Stimulated activated CD4-positive, alpha-beta T cell treated with anti-CD3 and anti-CD28 coated beads, Interleukin-2, amount 100 ng/mL, for 4 hours (primary cell): Measurements from ENCODE around the gene ENTHD1.
A peak's percentile ranks its signal among the peaks of the same experiment; 100 is the strongest.
"Not testable (repeated sequence)": the region's sequence is repeated elsewhere in the genome, so short reads cannot be mapped to it uniquely, and the experiment has no call there.

Experiments used
- DNase-seq: peaks from one replicate; pipeline ENCODE4 v3.0.0-alpha.2; 2020; ENCODE audit warnings: low read depth

The ENTHD1 gene

DNA sequence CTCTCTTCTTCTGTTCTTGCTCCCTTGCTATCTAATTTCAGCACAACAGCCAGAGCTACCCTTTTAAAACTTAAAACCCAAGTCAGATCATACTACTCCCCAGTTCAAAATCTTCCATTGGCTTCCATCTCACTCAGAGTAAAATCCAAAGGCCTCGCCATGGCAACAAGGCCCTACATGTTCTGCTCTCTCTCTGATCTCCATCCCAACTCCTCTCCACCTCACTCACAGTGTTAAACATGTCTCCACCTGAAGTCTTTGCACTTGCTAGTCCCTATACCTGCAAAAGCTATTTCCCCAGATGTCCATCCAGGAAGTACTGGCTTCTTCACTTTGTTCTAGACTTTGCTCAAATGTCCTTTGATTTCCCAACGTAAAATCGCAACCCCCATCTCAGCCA is 4.3 kb upstream of the ENTHD1 start:
- no peak for DNase-seq

DNA sequence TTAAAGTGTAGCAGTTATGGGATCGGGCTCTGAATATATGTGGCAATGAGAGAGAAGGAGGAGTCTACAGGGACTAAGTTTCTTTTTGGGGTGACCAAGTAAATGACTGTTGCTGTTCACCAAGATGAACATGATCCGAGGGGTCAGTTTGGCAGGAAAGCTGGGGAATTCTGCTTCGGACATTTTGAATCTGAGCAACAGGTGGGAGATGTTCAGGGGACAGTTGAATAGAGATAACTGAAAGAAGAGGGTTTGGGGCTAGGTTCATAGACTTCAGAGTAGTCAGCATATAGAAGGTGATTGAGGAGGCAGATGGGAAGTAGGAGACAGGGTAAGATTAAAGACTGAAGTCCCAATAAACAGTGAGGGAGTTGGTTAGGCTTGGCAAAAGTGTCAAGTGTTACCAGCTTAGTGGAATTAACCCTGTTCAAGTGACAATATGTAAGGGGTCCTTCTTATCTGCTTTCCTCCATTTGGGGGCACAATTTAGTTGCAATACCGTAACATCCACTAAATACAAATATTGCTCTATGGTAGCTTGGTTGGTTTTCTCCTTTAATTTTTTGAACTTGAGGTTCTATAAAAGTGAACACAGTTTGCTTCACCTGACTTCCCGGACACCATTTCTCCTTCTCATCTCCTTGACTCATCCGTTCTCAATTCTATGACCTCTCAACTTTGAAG is 2.9 kb upstream of the ENTHD1 start:
- no peak for DNase-seq

DNA sequence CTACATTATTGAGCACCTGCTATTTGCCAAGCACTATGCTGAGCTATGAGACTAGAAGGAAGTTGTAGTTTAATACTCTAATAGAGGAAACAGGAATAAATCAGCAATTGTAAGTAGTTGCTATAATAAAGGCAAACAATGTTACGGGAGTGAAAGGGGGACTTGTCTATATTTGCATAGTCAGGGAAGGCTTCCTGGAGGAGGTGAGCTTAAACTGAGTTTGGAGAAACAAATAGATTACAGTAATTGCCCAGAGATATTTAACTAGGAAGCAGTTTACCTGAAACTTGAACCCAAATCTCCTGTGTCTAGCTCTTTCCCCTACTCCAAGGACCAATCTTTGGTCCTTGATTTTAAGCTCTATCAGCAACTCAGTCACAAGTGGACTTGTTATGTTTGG is 2.1 kb upstream of the ENTHD1 start:
- no peak for DNase-seq

DNA sequence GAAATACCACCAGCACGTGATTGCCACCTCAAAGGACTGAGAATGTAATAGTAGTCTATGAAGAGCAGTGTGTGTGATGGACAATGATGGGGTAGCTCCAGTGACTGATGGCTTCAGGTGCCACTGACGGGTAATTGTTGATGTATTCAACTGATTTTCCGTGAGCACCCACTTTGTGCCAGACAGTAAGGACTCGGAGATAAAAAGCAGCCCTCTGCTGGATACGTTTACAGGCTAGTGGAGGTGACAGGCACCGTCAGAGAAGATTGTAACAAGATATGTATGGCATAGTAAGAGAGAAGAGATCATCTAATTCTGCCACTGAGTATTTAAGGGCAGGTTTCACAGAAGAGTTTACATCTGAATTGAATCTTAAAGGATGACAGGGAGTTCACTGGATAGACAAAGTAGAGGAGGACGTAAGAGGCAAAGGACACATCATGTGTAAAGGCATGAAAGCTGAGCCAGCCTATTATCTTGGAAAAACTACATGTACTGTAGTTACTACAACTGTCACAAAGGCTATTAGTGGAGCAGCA is 1.1 kb upstream of the ENTHD1 start:
- DNase-seq, result no peak

DNA sequence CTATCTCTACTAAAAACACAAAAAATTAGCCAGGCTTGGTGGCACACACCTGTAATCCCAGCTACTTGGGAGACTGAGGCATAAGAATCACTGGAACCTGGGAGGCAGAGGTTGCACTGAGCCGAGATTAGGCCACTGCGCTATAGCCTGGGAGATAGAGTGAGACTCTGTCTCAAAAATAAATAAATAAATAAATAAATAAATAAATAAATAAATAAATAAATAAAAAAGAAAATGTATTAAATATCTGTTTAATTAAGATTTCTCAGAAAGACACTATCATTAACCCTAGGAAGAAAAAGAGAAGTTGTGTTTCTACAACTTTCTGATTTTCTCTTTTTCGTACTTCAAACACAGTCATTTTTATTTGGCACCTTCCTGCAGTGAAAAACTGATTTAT is 3.6 kb downstream of the ENTHD1 start:
- not testable (repeated sequence) for DNase-seq

DNA sequence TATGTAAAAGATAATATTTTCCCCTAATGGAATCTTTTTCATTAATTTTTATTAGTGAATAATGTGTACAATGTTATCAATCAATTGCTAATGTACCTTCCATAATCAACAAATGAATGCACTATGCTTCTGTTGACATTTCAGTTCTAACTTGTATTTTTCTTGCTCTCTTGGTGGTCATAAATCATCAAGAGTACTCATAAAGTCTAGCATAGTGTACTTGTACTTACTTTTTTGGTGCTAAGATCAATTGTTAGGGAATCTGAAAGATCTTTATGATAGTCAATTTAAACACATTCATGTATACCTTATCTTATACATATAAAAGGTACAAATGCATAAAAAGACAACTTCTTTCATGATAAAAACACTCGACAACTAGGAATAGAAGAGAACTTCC is 10.5 kb downstream of the ENTHD1 start:
- no peak for DNase-seq

DNA sequence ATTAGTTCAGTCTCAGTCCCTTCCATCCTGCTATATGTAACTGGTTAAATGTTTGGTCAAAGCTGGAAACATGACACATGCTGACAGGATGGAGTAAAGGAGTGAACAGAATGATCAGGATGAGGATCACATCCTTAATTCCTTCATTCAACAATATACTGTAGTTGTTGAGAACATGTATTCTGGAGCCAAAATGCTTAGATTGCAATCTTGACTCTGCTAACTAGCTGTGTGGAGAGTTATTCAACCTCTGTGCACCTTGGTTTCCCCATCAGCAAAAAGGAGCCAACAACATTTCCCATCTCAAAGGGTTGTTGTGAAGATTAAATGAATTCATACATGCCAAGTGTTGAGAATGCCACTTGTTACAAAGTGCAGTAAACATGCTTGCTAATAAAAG is 12.8 kb downstream of the ENTHD1 start:
- DNase-seq, result no peak

DNA sequence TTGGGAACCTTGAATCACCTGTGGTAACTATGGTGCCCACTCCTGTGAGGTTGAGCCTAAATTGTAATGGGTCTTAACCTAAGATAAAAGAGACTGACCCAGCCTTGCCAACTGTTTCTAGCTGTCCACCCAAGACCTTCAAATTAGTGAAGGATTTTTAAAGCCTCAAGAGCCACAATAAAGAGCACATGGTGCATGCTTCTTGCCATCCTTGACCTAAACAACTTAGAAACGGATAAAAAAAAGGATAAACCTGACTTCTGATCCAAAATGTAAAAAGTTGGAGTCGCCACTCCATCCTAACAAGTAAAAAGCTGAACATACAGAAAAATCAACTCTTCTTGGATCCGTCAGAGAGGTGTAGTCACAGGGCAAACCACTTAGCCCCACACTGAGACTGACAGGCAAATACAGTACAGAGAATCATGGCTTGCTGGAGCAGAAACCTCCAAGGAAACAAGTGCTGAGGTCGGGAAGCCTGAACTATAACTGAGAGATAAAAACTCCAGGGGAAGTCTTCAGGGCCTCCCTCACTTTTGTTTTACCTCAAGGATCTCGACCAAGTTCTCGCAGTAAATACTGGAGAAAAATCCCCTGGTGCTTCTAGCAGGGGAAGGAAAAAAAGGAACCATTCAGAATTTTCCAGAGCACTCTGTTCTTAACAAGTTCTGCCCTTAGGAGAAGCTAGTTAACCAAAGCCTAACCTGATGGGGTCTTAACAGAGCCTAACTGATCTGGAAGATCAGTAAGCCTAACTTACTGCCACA is 16.3 kb downstream of the ENTHD1 start:
- DNase-seq, result no peak

DNA sequence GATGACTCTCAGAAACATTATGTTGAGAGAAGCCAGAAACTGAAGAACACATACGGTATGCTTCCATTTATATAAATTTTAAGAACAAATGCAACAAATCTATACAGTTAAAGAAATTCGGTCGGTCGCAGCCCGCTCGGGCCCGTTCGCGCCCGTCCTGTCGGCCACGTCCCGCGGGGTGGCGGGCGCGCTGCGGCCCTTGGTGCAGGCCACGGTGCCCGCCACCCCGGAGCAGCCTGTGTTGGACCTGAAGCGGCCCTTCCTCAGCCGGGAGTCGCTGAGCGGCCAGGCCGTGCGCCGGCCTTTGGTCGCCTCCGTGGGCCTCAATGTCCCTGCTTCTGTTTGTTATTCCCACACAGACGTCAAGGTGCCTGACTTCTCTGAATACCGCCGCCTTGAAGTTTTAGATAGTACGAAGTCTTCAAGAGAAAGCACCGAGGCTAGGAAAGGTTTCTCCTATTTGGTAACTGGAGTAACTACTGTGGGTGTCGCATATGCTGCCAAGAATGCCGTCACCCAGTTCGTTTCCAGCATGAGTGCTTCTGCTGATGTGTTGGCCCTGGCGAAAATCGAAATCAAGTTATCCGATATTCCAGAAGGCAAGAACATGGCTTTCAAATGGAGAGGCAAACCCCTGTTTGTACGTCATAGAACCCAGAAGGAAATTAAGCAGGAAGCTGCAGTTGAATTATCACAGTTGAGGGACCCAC is 18.2 kb downstream of the ENTHD1 start:
- not testable (repeated sequence) for DNase-seq

DNA sequence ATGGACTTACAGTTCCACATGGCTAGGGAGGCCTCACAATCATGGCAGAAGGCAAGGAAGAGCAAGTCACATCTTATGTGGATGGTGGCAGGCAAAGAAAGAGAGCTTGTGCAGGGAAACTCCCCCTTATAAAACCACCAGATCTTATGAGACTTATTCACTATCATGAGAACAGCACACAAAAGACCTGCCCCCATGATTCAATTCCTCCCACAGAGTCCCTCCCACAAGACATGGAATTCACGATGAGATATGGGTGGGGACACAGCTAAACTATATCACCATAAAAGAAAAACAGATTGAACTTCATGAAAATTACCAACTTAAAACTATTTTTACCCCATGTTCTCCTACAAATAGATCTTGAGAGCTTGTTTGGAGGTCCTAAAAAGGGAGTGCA is 19.6 kb downstream of the ENTHD1 start:
- peak; percentile 30 for DNase-seq

DNA sequence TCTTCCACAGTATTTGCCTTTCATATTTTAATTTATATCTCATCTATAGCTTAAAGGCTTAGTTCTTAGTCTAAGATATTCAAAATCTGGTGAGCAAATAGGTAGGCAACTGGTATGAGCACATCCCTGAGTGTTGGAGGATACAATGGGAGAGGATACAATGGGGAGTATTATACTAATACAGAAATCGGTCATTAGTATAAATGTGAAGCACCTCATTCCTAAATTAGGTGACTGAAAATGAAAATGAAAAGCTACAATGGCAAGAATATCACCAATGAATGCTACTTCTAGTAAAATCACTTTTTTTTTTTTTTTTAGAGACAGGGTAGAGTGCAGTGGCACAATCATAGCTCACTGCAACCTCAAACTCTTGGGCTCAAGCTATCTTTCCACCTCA is 21.0 kb downstream of the ENTHD1 start:
- no peak for DNase-seq

DNA sequence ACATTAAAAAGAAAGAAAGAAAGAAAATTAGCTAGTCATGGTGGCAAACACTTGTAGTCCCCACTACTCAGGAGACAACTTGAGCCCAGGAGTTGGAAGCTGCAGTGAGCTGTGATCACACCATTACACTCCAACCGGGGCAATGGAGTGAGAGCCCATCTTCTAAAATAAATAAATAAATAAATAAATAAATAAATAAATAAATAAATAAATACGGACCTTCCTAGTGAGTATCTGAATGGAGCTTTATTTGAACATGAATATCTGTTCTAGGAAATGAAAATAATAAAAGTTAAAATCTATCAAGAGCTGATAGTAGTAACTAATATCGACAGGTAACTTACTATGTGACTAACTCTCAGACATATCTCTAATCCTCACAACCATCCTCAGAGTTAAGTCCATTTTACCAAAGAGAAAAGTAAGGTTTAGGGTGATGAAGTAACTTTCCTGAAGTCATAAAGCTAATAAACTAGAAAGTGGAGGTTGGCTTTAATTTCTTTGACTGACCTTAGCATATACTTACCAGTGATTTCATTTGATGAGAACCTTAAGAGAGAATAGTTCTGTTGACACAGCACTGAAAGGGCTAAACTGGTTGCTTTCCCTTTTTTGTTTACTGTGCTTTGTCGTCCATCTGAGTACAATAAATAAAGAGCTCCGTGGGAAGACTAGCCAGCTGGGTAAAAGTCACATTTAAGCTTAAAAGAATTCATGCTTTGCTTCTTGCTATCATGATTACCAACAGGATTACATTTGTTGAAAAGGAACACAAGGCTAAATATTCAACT is 22.4 kb downstream of the ENTHD1 start:
- no peak for DNase-seq

DNA sequence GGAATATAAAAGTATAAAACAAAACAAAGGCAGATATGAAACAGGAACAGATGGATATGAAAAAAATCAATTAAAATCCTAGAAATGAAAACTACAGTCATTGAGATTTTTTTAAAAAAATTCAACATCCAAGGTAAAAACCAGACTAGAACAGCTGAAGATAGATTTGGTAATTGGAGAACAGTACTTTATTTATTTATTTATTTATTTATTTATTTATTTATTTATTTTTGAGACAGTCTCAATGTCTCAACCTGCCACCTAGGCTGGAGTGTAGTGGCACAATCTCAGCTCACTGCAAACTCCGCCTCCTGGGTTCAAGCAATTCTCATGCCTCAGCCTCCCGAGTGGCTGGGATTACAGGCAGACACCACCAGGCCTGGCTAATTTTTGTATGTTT is 23.8 kb downstream of the ENTHD1 start:
- DNase-seq, result not testable (repeated sequence)

DNA sequence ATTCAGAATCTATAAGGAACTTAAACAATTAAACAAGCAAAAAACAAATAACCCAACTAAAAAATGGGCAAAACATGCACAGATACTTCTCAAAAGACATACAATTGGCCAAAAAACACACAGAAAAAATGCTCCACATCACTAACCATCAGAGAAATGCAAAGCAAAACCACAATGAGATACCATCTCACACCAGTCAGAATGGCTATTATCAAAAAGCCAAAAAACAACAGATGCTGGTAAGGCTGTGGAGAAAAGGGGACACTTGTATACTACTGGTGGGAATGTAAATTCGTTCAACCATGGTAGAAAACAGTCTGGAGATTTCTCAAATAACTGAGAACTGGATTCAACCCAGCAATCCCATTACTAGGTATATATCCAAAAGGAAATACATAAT is 24.8 kb downstream of the ENTHD1 start:
- DNase-seq, result no peak

DNA sequence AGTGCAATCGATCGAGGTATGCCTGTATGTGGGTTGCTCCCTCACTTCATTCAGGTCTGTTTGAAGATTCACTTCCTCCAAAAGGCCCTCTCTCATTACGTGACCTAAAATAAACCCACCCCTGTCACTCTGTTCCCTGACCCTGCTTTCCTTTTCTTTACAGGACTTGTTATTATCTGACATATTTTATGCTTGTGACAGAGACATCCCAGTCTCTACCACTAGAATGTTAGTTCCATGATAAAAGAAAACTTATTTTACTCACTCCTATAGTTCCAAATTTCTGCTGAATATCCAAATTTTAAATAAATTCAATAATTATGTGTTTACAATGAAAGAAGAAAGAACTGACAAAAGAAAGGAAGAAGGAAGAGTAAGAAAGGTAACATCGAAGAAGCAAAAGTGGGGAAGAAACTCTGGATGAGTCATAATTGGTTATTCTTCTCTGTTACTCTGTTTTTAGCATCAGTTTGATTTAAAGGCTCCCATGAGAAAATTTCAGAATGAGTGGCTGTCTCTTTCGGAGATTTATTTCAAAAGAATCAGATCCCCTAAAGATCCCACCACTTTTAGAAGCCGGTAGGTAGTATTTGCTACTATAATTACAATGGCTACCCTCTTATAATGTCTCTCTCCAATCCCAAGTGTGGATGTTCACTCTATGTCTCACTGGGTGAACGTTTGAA is 33.5 kb downstream of the ENTHD1 start:
- no peak for DNase-seq

DNA sequence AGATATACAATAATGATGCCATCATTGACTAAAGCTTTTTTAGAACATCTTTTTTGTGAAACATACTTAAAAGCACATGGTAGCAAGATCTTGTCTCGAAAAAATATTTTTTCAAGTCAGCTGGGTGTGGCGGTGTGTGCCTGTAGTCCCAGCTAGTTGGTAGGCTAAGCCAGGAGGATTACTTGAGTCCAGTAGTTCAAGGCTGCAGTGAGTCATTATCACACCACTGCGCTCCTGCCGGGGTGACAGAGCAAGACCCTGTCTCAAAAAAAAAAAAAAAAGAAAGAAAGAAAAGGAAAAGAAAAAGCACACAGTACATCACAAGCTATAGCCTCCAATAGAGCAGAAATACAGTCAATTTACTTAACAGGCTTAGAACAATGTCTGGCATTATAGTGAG is 37.0 kb downstream of the ENTHD1 start:
- no peak for DNase-seq

DNA sequence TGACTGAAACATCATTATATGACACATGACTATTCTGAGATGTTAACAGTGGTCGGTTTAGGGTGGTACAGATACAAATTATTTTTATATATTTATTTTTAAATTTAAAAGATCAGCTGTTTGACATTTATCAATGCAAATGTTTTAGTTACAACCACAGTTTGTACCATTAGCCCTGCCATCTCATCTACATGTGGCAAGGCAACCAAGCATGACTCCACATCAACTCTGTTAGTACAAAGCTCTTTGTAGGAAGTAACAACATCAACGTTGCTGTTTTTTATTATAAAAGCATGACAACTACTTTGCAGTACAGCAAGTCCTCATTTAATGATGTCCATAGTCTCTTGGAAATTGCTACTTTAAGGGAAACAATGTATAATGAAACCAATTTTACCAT is 40.8 kb downstream of the ENTHD1 start:
- DNase-seq, result no peak

DNA sequence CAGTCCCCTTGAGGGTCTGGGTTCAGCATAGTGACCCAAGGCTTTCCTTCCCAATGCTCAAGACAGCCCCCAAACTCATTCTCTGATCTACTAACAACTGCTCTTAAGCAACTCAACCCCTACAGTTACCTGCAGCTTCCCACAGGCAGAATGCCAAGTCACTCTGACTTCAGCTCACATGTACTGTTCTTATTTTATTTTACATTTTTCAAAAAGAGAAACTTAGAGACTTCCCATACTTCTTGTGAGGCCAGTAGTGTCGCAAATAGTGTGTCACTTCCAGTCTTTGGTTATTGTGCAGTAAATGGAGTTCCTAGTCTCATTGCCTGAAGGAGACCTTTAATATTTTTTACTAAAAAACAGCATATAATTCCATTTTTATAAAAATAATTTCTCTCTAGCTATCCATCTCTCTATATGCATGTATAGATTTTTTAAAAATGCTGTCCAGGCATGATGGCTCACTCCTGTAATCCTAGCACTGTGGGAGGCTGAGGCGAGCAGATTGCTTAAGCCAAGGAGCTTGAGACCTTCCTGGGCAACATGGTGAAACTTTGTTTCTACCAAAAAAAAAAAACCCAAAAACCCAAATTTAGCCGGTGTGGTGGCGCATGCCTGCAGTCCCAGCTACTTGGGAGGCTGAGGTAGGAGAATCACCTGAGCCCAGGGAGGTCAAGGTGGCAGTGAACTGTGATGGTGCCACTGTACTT is 41.8 kb downstream of the ENTHD1 start:
- no peak for DNase-seq

DNA sequence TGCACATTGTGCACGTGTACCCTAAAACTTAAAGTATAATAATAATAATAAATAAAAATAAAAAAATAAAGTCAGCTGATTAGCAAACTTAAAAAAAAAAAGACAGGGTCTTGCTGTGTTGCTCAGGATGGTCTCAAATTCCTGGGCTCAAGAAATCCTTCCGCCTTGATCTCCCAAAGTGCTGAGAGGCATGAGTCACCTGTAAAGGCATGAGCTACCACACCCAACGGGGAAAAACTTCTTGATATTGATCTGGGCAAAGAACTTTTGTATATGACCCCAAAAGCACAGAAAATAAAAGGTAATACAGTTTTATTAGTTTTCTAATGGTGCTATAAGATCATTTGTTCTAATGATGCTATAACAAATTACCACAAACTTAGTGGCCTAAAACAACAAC is 46.1 kb downstream of the ENTHD1 start:
- DNase-seq, result no peak

DNA sequence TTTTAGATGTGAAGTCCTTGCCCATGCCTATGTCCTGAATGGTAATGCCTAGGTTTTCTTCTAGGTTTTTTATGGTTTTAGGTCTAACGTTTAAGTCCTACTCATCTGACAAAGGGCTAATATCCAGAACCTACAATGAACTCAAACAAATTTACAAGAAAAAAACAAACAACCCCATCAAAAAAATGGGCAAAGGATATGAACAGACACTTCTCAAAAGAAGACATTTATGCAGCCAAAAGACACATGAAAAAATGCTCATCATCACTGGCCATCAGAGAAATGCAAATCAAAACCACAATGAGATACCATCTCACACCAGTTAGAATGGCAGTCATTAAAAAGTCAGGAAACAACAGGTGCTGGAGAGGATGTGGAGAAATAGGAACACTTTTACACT is 47.0 kb downstream of the ENTHD1 start:
- DNase-seq, result not testable (repeated sequence)

DNA sequence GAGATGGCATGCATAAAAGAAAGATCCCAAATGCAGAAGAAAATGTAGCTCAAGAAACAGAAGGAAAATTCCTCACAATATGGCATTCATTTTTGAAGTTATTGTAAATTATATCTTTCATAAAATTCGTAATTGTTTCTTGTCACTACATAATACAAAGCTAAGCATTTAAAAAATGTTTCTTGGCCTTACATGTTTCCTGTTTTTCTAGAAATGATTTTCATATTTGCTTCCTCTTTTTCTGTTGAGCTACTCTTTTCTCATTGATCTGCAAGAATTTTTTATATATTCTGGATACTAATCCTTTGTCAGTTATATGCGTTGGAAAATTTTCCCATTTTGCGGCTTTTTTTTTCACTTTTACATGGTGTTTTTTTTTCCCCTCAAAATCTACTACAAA is 48.0 kb downstream of the ENTHD1 start:
- DNase-seq, result no peak
